ENCODE data around the gene COL5A3.

DNA sequence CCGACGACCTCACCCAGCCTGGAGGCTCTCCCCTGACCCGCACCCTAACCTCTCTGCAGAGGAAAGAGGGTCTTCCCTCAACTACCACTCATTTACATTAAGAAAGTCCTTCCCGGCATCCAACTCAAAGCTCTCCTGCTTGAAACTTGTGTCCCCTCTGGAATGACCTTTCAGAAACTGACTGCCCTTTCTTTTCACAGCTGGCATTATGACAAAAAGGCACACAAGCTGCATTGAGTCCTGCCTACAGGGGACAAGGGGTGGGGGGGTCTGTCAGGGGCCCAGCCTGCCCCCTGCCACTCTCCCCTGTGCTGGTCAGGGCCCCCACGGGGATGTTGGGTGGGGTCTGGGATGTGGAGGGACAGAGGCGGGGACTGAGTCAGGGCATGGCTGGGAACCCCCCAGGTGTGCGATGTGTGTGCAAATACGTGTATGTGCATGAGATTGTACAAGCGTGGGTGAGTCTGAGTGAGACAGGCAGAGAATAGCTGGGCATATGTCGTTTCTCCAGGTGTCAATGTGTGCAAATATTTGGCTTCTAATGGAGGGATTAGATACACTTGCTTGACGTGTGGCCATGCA is 2.0 kb downstream of the COL5A3 start:
- TF ChIP-seq EZH2 (IDR thresholded peaks at IDR 0.05; ENCODE audit: low read length) = no peak
- TF ChIP-seq, protein P1, sequence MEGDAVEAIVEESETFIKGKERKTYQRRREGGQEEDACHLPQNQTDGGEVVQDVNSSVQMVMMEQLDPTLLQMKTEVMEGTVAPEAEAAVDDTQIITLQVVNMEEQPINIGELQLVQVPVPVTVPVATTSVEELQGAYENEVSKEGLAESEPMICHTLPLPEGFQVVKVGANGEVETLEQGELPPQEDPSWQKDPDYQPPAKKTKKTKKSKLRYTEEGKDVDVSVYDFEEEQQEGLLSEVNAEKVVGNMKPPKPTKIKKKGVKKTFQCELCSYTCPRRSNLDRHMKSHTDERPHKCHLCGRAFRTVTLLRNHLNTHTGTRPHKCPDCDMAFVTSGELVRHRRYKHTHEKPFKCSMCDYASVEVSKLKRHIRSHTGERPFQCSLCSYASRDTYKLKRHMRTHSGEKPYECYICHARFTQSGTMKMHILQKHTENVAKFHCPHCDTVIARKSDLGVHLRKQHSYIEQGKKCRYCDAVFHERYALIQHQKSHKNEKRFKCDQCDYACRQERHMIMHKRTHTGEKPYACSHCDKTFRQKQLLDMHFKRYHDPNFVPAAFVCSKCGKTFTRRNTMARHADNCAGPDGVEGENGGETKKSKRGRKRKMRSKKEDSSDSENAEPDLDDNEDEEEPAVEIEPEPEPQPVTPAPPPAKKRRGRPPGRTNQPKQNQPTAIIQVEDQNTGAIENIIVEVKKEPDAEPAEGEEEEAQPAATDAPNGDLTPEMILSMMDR (optimal IDR thresholded peaks at IDR 0.05 in 1 of 3, IDR thresholded peaks at IDR 0.05 in 1 of 3, conservative IDR thresholded peaks at IDR 0.05 in 1 of 3; ENCODE audit: extremely low read depth in 1 of 3, insufficient read depth in 2 of 3, low read length in 3 of 3) = no peak
